SU-DHL-6 (cell line): Measurements from ENCODE around the gene TECRL.
A peak's percentile ranks its signal among the peaks of the same experiment; 100 is the strongest.

ENCODE experiments used
- H2AFZ ChIP-seq: fragments of 200-600 bp; sonication (generic); 2 replicates; pipeline ENCODE4 v1.6.1; 2014; ENCODE audit warnings: low read depth, mild to moderate bottlenecking, moderate library complexity, mixed read lengths, antibody characterized with exemption, low read length; ENCODE audit not compliant: severe bottlenecking
- H3F3A ChIP-seq: fragments of 200-600 bp; shearing (Covaris generic); 2 replicates; pipeline ENCODE4 v1.6.0; 2016; ENCODE audit warnings: antibody characterized with exemption, mild to moderate bottlenecking; ENCODE audit not compliant: insufficient read depth
- H3K27ac ChIP-seq: fragments of 200-600 bp; sonication (generic); 2 replicates; pipeline ENCODE4 v1.5.1; 2016; ENCODE audit warnings: low read depth, mild to moderate bottlenecking, low read length, moderate library complexity, mixed read lengths
- H3K27me3 ChIP-seq: fragments of 200-600 bp; sonication (generic), shearing (Covaris generic); 2 replicates; pipeline ENCODE4 v1.6.0; 2014; ENCODE audit warnings: mild to moderate bottlenecking, low read length
- H3K36me3 ChIP-seq: fragments of 200-600 bp; sonication (generic); 2 replicates; pipeline ENCODE4 v1.6.1; 2014; ENCODE audit warnings: mild to moderate bottlenecking, low read length, mixed read lengths
- H3K4me2 ChIP-seq: fragments of 300-600, 200-600 bp; shearing (Covaris generic), sonication (generic); 2 replicates; pipeline ENCODE4 v1.6.0; 2014; ENCODE audit warnings: low read length, low read depth, mild to moderate bottlenecking; ENCODE audit not compliant: poor library complexity, severe bottlenecking
- H3K4me3 ChIP-seq: fragments of 200-600 bp; sonication (generic); 2 replicates; pipeline ENCODE4 v1.5.1; 2014; ENCODE audit warnings: antibody characterized with exemption, low read length, mild to moderate bottlenecking, mixed read lengths; ENCODE audit not compliant: insufficient read depth, poor library complexity, severe bottlenecking
- H3K79me2 ChIP-seq: fragments of 200-600 bp; sonication (generic); 2 replicates; pipeline ENCODE4 v1.6.1; 2014; ENCODE audit warnings: mild to moderate bottlenecking, low read length, moderate library complexity; ENCODE audit not compliant: insufficient read depth
- H3K9ac ChIP-seq: fragments of 200-600 bp; sonication (generic); 2 replicates; pipeline ENCODE4 v1.7.0; 2014; ENCODE audit warnings: mild to moderate bottlenecking, low read length
- H3K9me2 ChIP-seq: fragments of 200-600 bp; sonication (generic); replicated peaks from 2 replicates; pipeline ENCODE4 v1.6.1; 2014; ENCODE audit warnings: low read length; ENCODE audit not compliant: insufficient read depth
- H3K9me3 ChIP-seq: fragments of 200-600 bp; sonication (generic); 2 replicates; pipeline ENCODE4 v1.6.1; 2014; ENCODE audit warnings: low read length, mixed read lengths; ENCODE audit not compliant: insufficient read depth
- H4K20me1 ChIP-seq: fragments of 200-600 bp; sonication (generic); 2 replicates; pipeline ENCODE4 v1.6.1; 2014; ENCODE audit warnings: low read depth, mild to moderate bottlenecking, antibody characterized with exemption, low read length, moderate library complexity, mixed read lengths
- CTCF ChIP-seq: fragments of 200-600 bp; sonication (generic); IDR thresholded peaks from one replicate; pipeline ENCODE4 v1.5.1; 2017; ENCODE audit warnings: antibody characterized with exemption, mild to moderate bottlenecking, low read length, moderate library complexity; ENCODE audit not compliant: insufficient read depth, poor library complexity, severe bottlenecking
- EZH2phosphoT487 ChIP-seq: fragments of 200-600 bp; sonication (generic), shearing (Covaris generic); conservative IDR thresholded peaks from 2 replicates; pipeline ENCODE4 v1.6.1; 2018; ENCODE audit warnings: mild to moderate bottlenecking, antibody characterized with exemption, low read length, moderate library complexity, mixed read lengths

The TECRL gene

GRCh38 chr4:64353904-64354303 is 55.3 kb downstream of the TECRL start:
- no peak overlapping the region for H3K9ac ChIP-seq
- no peak for TF ChIP-seq EZH2phosphoT487
- no peak for TF ChIP-seq CTCF
- no peak overlapping the region for H2AFZ ChIP-seq
- no peaks in the 10 kb centered on the region for H3K9me3 ChIP-seq
- no peaks in the 10 kb centered on the region for H3F3A ChIP-seq
- H3K27ac ChIP-seq, result no peak overlapping the region
- no peaks in the 10 kb centered on the region for H3K27me3 ChIP-seq
- H3K4me3 ChIP-seq, result no peak overlapping the region
- H4K20me1 ChIP-seq, result no peaks in the 10 kb centered on the region
- H3K4me2 ChIP-seq, result no peak overlapping the region
- H3K79me2 ChIP-seq, result no peaks in the 10 kb centered on the region
- H3K36me3 ChIP-seq, result no peaks in the 10 kb centered on the region
- no peaks in the 10 kb centered on the region for H3K9me2 ChIP-seq

- Histone ChIP-seq H2AFZ (no peak overlapping the region), H4K20me1 (no peaks in the 10 kb centered on the region)
Observed at GRCh38 chr4:64341711-64342110, 67.5 kb downstream of the TECRL start.

GRCh38 chr4:64340218-64341110 is 68.8 kb downstream of the TECRL start:
- H3K27me3 ChIP-seq, result no peaks in the 10 kb centered on the region
- H3K9ac ChIP-seq, result no peak overlapping the region
- H2AFZ ChIP-seq, result peak overlapping the region; percentile 26
- H3K9me2 ChIP-seq, result no peaks in the 10 kb centered on the region
- no peaks in the 10 kb centered on the region for H3K36me3 ChIP-seq
- no peak overlapping the region for H3K4me3 ChIP-seq
- H3K4me2 ChIP-seq, result no peak overlapping the region
- H4K20me1 ChIP-seq, result no peaks in the 10 kb centered on the region
- H3K9me3 ChIP-seq, result no peaks in the 10 kb centered on the region
- TF ChIP-seq CTCF (no peak), EZH2phosphoT487 (no peak)
- no peaks in the 10 kb centered on the region for H3F3A ChIP-seq
- H3K79me2 ChIP-seq, result no peaks in the 10 kb centered on the region
- no peak overlapping the region for H3K27ac ChIP-seq

More at GRCh38 chr4:64341711-64342110, 67.5 kb downstream of the TECRL start:
- no peaks in the 10 kb centered on the region for H3K27me3 ChIP-seq
- H3K9ac ChIP-seq, result no peak overlapping the region
- no peaks in the 10 kb centered on the region for H3K9me3 ChIP-seq
- H3K9me2 ChIP-seq, result no peaks in the 10 kb centered on the region
- H3K4me3 ChIP-seq, result no peak overlapping the region
- no peak for TF ChIP-seq EZH2phosphoT487
- no peak for TF ChIP-seq CTCF
- no peaks in the 10 kb centered on the region for H3K79me2 ChIP-seq
- H3F3A ChIP-seq, result no peaks in the 10 kb centered on the region
- no peaks in the 10 kb centered on the region for H3K36me3 ChIP-seq
- no peak overlapping the region for H3K4me2 ChIP-seq
- no peak overlapping the region for H3K27ac ChIP-seq
